Uterus (tissue), 2 donors: ENCODE data around the gene CPLANE1.

Experiments
- POLR2A ChIP-seq, 2 donors: fragments of 450-650 bp; IDR thresholded peaks; one replicate each; pipeline ENCODE4 v1.6.1; 2016; ENCODE audit warnings: antibody characterized with exemption in 2 of 2, mild to moderate bottlenecking in 1 of 2, moderate library complexity in 1 of 2
- TF ChIP-seq, protein P1 (sequence below), 4 experiments: fragments of 200-600 bp in 2 of 4; fragments of 450-650 bp in 2 of 4; sonication (generic) in 2 of 4; IDR thresholded peaks; one replicate each; pipeline ENCODE4 v1.5.1; 2016 to 2019; ENCODE audit warnings: antibody characterized with exemption in 4 of 4, mild to moderate bottlenecking in 2 of 4, moderate library complexity in 1 of 4

DNA sequence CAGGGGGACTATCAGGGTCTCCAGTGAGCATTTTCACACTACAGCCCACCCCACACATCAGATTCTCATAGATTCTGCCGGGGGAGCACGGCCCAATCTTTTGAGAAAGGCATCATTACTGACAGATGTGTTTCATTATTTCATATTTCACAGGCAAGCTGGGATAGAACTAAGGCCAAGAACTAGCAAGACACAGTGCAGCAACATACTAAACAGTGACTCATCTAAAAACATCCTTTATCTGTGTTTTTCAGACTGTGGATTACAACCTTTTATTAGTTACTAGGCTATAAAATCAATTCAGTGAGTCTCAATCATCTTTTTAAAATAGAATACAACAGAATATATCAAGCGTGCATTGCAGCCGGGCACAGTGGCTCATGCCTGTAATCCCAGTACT lies 59.8 kb downstream of the CPLANE1 start:
- TF ChIP-seq, protein P1, sequence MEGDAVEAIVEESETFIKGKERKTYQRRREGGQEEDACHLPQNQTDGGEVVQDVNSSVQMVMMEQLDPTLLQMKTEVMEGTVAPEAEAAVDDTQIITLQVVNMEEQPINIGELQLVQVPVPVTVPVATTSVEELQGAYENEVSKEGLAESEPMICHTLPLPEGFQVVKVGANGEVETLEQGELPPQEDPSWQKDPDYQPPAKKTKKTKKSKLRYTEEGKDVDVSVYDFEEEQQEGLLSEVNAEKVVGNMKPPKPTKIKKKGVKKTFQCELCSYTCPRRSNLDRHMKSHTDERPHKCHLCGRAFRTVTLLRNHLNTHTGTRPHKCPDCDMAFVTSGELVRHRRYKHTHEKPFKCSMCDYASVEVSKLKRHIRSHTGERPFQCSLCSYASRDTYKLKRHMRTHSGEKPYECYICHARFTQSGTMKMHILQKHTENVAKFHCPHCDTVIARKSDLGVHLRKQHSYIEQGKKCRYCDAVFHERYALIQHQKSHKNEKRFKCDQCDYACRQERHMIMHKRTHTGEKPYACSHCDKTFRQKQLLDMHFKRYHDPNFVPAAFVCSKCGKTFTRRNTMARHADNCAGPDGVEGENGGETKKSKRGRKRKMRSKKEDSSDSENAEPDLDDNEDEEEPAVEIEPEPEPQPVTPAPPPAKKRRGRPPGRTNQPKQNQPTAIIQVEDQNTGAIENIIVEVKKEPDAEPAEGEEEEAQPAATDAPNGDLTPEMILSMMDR (IDR thresholded peaks at IDR 0.05) = no peak
- no peak for TF ChIP-seq POLR2A (IDR thresholded peaks at IDR 0.05)
